OCI-LY7 (cell line): Measurements from ENCODE around the gene RAD1. TPM values are rescaled to one million over a fixed set of nuclear protein-coding genes. Genes with fewer than 3 reads are reported as not detected.

Source experiments
- BruUV-seq: library from RNA; stranded (reverse); fragments of 400-500 nt; replicated peaks from 2 replicates; lab custom pipeline; 2021; lab: Mats Ljungman, UMichigan
- CTCF ChIA-PET: fragments of 300-600 bp; sonication (Branson Sonifier 250); formaldehyde crosslinking; loops from one replicate; lab custom pipeline; 2022; ENCODE audit warnings: antibody characterized with exemption; ENCODE audit not compliant: unreplicated experiment; lab: Charles Lee
- POLR2A ChIA-PET: fragments of 300-600 bp; sonication (Branson Sonifier 250); formaldehyde crosslinking; loops from one replicate; lab custom pipeline; 2022; ENCODE audit warnings: antibody characterized with exemption; lab: Charles Lee
- DNase-seq: peaks from one replicate; pipeline ENCODE4 v3.0.0-alpha.2; 2015; ENCODE audit warnings: low spot score
- H2AFZ ChIP-seq: fragments of 200-600 bp; sonication (generic), shearing (Covaris generic); 2 replicates; pipeline ENCODE4 v1.6.1; 2014; ENCODE audit warnings: mild to moderate bottlenecking, antibody characterized with exemption, low read length, moderate library complexity
- H3K27ac ChIP-seq: fragments of 200-600 bp; sonication (generic); 2 replicates; pipeline ENCODE4 v1.5.1; 2014; ENCODE audit warnings: mixed run types, low read depth, mild to moderate bottlenecking, moderate library complexity, low read length, inconsistent platforms; ENCODE audit not compliant: poor library complexity, severe bottlenecking
- H3K36me3 ChIP-seq: fragments of 200-600 bp; sonication (generic); 2 replicates; pipeline ENCODE4 v1.6.1; 2014; ENCODE audit warnings: mild to moderate bottlenecking, antibody characterized with exemption, low read length, moderate library complexity, mixed read lengths; ENCODE audit not compliant: insufficient read depth
- H3K4me1 ChIP-seq: fragments of 200-600 bp; sonication (generic); 2 replicates; pipeline ENCODE4 v1.5.1; 2014; ENCODE audit warnings: mild to moderate bottlenecking, low read length; ENCODE audit not compliant: insufficient read depth, poor library complexity, severe bottlenecking
- H3K4me2 ChIP-seq: fragments of 200-600 bp; sonication (generic); 2 replicates; pipeline ENCODE4 v1.6.1; 2014; ENCODE audit warnings: mild to moderate bottlenecking, low read length
- H3K4me3 ChIP-seq: fragments of 200-600 bp; sonication (generic); 2 replicates; pipeline ENCODE4 v1.5.1; 2014; ENCODE audit warnings: mild to moderate bottlenecking, low read depth, low read length; ENCODE audit not compliant: poor library complexity, severe bottlenecking
- H3K79me2 ChIP-seq: fragments of 200-600 bp; sonication (generic); 2 replicates; pipeline ENCODE4 v1.6.1; 2016; ENCODE audit warnings: low read depth, mild to moderate bottlenecking, low read length, moderate library complexity, mixed read lengths; ENCODE audit not compliant: insufficient read depth
- H3K9me2 ChIP-seq: fragments of 200-600 bp; sonication (generic); 2 replicates; pipeline ENCODE4 v1.6.1; 2016; ENCODE audit warnings: mild to moderate bottlenecking, low read length, mixed read lengths; ENCODE audit not compliant: insufficient read depth
- H3K9me3 ChIP-seq: fragments of 200-600 bp; sonication (generic); 2 replicates; pipeline ENCODE4 v1.6.1; 2014; ENCODE audit warnings: mild to moderate bottlenecking, mixed run types, low read length, mixed read lengths
- H4K20me1 ChIP-seq: fragments of 200-600 bp; sonication (generic); 2 replicates; pipeline ENCODE4 v1.6.1; 2014; ENCODE audit warnings: mild to moderate bottlenecking, antibody characterized with exemption, low read length, moderate library complexity, mixed read lengths; ENCODE audit not compliant: insufficient read depth
- CTCF ChIP-seq: fragments of 200-600 bp; sonication (generic); conservative IDR thresholded peaks from 2 replicates; pipeline ENCODE4 v1.5.1; 2014; ENCODE audit warnings: mild to moderate bottlenecking, antibody characterized with exemption, low read length, moderate library complexity, mixed read lengths
- EZH2phosphoT487 ChIP-seq: fragments of 200-600 bp; sonication (generic); IDR thresholded peaks from 2 replicates; pipeline ENCODE4 v1.6.1; 2018; ENCODE audit warnings: low read depth, borderline replicate concordance, mild to moderate bottlenecking, mixed run types, antibody characterized with exemption, low read length, moderate library complexity, mixed read lengths
- intact Hi-C: fragments of 100-400 bp; cut with micrococcal nuclease; formaldehyde crosslinking; loops from one replicate; pipeline ENCODE4 v1.10.0; 2022; ENCODE audit not compliant: unreplicated experiment
- total RNA-seq, 2 experiments: library from RNA; depleted of rRNA in 1 of 2; stranded (reverse); fragments of >200 nt in 1 of 2; shearing (Covaris generic) in 1 of 2; gene quantifications; 2 replicates each; pipeline ENCODE4 v1.2.3, GENCODE V29; 2014 to 2022

The RAD1 gene
- total RNA-seq, 2 experiments from 2014 or later, result 49.2 to 82.1 TPM

GRCh38 chr5:34915856-34916192 lies 520 bp upstream of the RAD1 start:
- Histone ChIP-seq H3K36me3 (peaks cover 74% of the 10 kb centered on the region), H3K9me3 (no peaks in the 10 kb centered on the region), H3K79me2 (peaks cover 95% of the 10 kb centered on the region), H3K4me1 (peaks cover 27% of the 10 kb centered on the region), H2AFZ (0 out of 2 replicates have a peak overlapping the region, but pooled peaks have one; percentile 20), H3K27ac (peak overlapping the region; percentile 79), H3K4me2 (peak overlapping the region; percentile 92), H4K20me1 (peaks cover 20% of the 10 kb centered on the region; the same call in 1 of the 2 replicates), H3K4me3 (peak overlapping the region; percentile 86), H3K9me2 (no peaks in the 10 kb centered on the region)
- POLR2A ChIA-PET, result interaction anchor here (0.9 to 5.0 kb wide), 11 partner anchors 8 to 393 kb away, joined by 3 to 102 read pairs (median 5); partner anchors contain the start of genes DNAJC21 and TTC23L
- intact Hi-C loops, result loop anchor here (1.0 to 10.0 kb wide), 7 partner anchors 13 to 1959 kb away; partner anchors contain the start of genes DNAJC21, LMBRD2, NIPBL and SKP2
- CTCF ChIA-PET, result interaction anchor here (1.6 kb wide), 1 partner anchor 14 kb away, joined by 9 read pairs; the partner anchor contains the start of gene DNAJC21
- TF ChIP-seq CTCF (no peak), EZH2phosphoT487 (no peak)
- TSS peak; percentile 82 for BruUV-seq
- peak; percentile 27 for DNase-seq

DNA sequence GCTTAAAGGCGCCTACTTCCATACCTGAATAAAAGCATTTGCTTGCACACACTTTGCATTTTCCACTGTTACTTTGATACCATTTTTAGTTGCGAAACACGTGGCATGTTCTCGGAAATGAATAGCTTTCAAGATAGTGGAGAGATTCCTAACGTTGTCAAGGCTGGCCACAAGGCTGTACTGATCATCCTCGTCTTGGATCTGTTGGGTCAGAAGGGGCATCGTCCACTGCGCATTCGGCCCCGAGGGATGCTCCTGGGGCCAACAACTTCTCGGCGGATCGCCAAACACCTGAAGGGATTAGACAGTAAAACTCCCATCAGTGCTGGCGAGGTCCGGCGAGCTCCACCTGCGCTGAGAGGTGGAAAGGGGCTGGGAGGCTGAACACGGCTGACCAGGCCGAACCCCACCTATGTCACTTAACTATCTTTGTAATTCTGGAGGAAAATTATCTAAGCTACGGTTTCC lies 599 bp downstream of the RAD1 start:
- no peaks in the 10 kb centered on the region for H3K9me2 ChIP-seq
- H2AFZ ChIP-seq, result peak overlapping the region; percentile 48; the same call in 1 of the 2 replicates
- TF ChIP-seq EZH2phosphoT487 (no peak), CTCF (no peak)
- no peaks in the 10 kb centered on the region for H3K9me3 ChIP-seq
- ChIA-PET POLR2A (interaction anchor here (0.8 to 5.0 kb wide), 13 partner anchors 8 to 391 kb away, joined by 3 to 102 read pairs (median 5); partner anchors contain the start of genes DNAJC21 and TTC23L), CTCF (interaction anchor here (1.6 kb wide), 1 partner anchor 15 kb away, joined by 9 read pairs; the partner anchor contains the start of gene DNAJC21)
- H3K79me2 ChIP-seq, result peaks cover 86% of the 10 kb centered on the region
- intact Hi-C loops, result loop anchor here (1.0 to 10.0 kb wide), 7 partner anchors 15 to 1960 kb away; partner anchors contain the start of genes DNAJC21, LMBRD2, NIPBL and SKP2
- H3K4me2 ChIP-seq, result peak overlapping the region; percentile 81
- peaks cover 74% of the 10 kb centered on the region for H3K36me3 ChIP-seq
- DNase-seq, result peak; percentile 44
- H4K20me1 ChIP-seq, result peaks cover 15% of the 10 kb centered on the region; the same call in 1 of the 2 replicates
- no TSS peak for BruUV-seq
- peak overlapping the region; percentile 79 for H3K27ac ChIP-seq
- peaks cover 27% of the 10 kb centered on the region for H3K4me1 ChIP-seq
- H3K4me3 ChIP-seq, result peak overlapping the region; percentile 86

- Histone ChIP-seq H3K4me3 (peak overlapping the region; percentile 86), H4K20me1 (peaks cover 15% of the 10 kb centered on the region; the same call in 1 of the 2 replicates), H3K36me3 (peaks cover 73% of the 10 kb centered on the region), H3K9me3 (no peaks in the 10 kb centered on the region), H3K4me1 (peaks cover 18% of the 10 kb centered on the region), H3K27ac (no peak overlapping the region), H3K9me2 (no peaks in the 10 kb centered on the region), H3K4me2 (peak overlapping the region; percentile 81), H2AFZ (no peak overlapping the region), H3K79me2 (peaks cover 70% of the 10 kb centered on the region)
- no TSS peak for BruUV-seq
- DNase-seq, result no peak
- POLR2A ChIA-PET, result interaction anchor here (1.0 kb wide), 1 partner anchor 11 kb away, joined by 3 read pairs; no protein-coding TSS in a partner anchor
- intact Hi-C loops, result loop anchor here (10.0 kb wide), 2 partner anchors 1468 to 1962 kb away; partner anchors contain the start of genes NIPBL and TARS1
- TF ChIP-seq EZH2phosphoT487, result no peak
- no peak for TF ChIP-seq CTCF
- CTCF ChIA-PET, result no interaction called here
Observed at GRCh38 chr5:34913072-34913471, 2.2 kb downstream of the RAD1 start.
